Measurements from ENCODE around the gene IQGAP1.

The IQGAP1 gene

GRCh38 chr15:90469723-90470122 is 81.7 kb downstream of the IQGAP1 start:
- no peak overlapping the region for H3K4me3 ChIP-seq
- H3K27me3 ChIP-seq, result no peaks in the 10 kb centered on the region
- H3K4me2 ChIP-seq, result no peak overlapping the region
- peaks cover 0 to 100% (median 7%) of the 10 kb centered on the region in 11 experiments; a peak in 9 of 22 replicates for H4K20me1 ChIP-seq
- H3K36me3 ChIP-seq, result peaks cover 94 to 100% (median 99%) of the 10 kb centered on the region in 11 experiments
- H3K9me3 ChIP-seq (replicated peaks in 1 of 11), result no peaks in the 10 kb centered on the region
- TF ChIP-seq Cebpa-rat (IDR thresholded peaks at IDR 0.05), result no peak
- peak overlapping the region in 1 of 11 experiments; percentile 45; a peak in 1 of 22 replicates for H3K9ac ChIP-seq
- H3K4me1 ChIP-seq, result no peaks in the 10 kb centered on the region
- no peak overlapping the region for H3K27ac ChIP-seq

GRCh38 chr15:90470453-90470852 is 82.4 kb downstream of the IQGAP1 start:
- no peak overlapping the region for H3K27ac ChIP-seq
- no peaks in the 10 kb centered on the region for H3K27me3 ChIP-seq
- no peak overlapping the region for H3K4me2 ChIP-seq
- H3K36me3 ChIP-seq, result peaks cover 94 to 100% (median 99%) of the 10 kb centered on the region in 11 experiments
- no peak for TF ChIP-seq Cebpa-rat (IDR thresholded peaks at IDR 0.05)
- no peaks in the 10 kb centered on the region for H3K9me3 ChIP-seq (replicated peaks in 1 of 11)
- H3K4me1 ChIP-seq, result no peaks in the 10 kb centered on the region
- H4K20me1 ChIP-seq, result peaks cover 0 to 100% (median 5%) of the 10 kb centered on the region in 11 experiments; a peak in 9 of 22 replicates
- no peak overlapping the region for H3K4me3 ChIP-seq
- no peak overlapping the region for H3K9ac ChIP-seq

- Histone ChIP-seq H3K4me3 (no peak overlapping the region), H3K9me3 (replicated peaks in 1 of 11) (no peaks in the 10 kb centered on the region), H3K36me3 (peaks cover 94 to 100% (median 99%) of the 10 kb centered on the region in 11 experiments), H3K27me3 (no peaks in the 10 kb centered on the region), H3K27ac (no peak overlapping the region), H4K20me1 (peaks cover 0 to 100% (median 4%) of the 10 kb centered on the region in 11 experiments; a peak in 9 of 22 replicates), H3K9ac (no peak overlapping the region), H3K4me2 (no peak overlapping the region), H3K4me1 (no peaks in the 10 kb centered on the region)
- TF ChIP-seq Cebpa-rat (IDR thresholded peaks at IDR 0.05), result no peak
These were observed 83.1 kb downstream of the IQGAP1 start for GRCh38 chr15:90471126-90471525.

- Histone ChIP-seq H3K4me2 (no peak overlapping the region), H3K36me3 (peaks cover 94 to 100% (median 99%) of the 10 kb centered on the region in 11 experiments), H3K9me3 (replicated peaks in 1 of 11) (no peaks in the 10 kb centered on the region), H3K9ac (no peak overlapping the region), H4K20me1 (peaks cover 0 to 100% (median 4%) of the 10 kb centered on the region in 11 experiments; a peak in 9 of 22 replicates), H3K27me3 (no peaks in the 10 kb centered on the region), H3K27ac (no peak overlapping the region), H3K4me1 (no peaks in the 10 kb centered on the region), H3K4me3 (no peak overlapping the region)
- TF ChIP-seq Cebpa-rat (IDR thresholded peaks at IDR 0.05), result no peak
These were observed 83.7 kb downstream of the IQGAP1 start for GRCh38 chr15:90471769-90472168.

GRCh38 chr15:90478846-90479481 is 90.9 kb downstream of the IQGAP1 start:
- Histone ChIP-seq H3K36me3 (peaks cover 86 to 100% (median 91%) of the 10 kb centered on the region in 11 experiments), H3K27ac (no peak overlapping the region), H3K4me2 (peak overlapping the region in 8 of 11 experiments; percentile 4 to 56 (median 35); a peak in 12 of 22 replicates), H3K4me1 (peaks cover 31 to 44% (median 40%) of the 10 kb centered on the region in 10 experiments), H4K20me1 (peaks cover 11 to 100% (median 34%) of the 10 kb centered on the region in 11 experiments; a peak in 21 of 22 replicates), H3K9me3 (replicated peaks in 1 of 11) (no peaks in the 10 kb centered on the region), H3K27me3 (no peaks in the 10 kb centered on the region), H3K9ac (peak overlapping the region in 1 of 11 experiments; percentile 16; a peak in 1 of 22 replicates), H3K4me3 (no peak overlapping the region)
- TF ChIP-seq Cebpa-rat (IDR thresholded peaks at IDR 0.05), result no peak

GRCh38 chr15:90479656-90480055 is 91.6 kb downstream of the IQGAP1 start:
- peak overlapping the region in 8 of 11 experiments; percentile 4 to 56 (median 28); a peak in 12 of 22 replicates for H3K4me2 ChIP-seq
- TF ChIP-seq Cebpa-rat (IDR thresholded peaks at IDR 0.05), result no peak
- no peak overlapping the region for H3K27ac ChIP-seq
- H3K4me1 ChIP-seq, result peaks cover 31 to 44% (median 40%) of the 10 kb centered on the region in 10 experiments
- H3K9me3 ChIP-seq (replicated peaks in 1 of 11), result no peaks in the 10 kb centered on the region
- no peak overlapping the region for H3K4me3 ChIP-seq
- peaks cover 86 to 100% (median 91%) of the 10 kb centered on the region in 11 experiments for H3K36me3 ChIP-seq
- H4K20me1 ChIP-seq, result peaks cover 11 to 100% (median 34%) of the 10 kb centered on the region in 11 experiments; a peak in 21 of 22 replicates
- no peaks in the 10 kb centered on the region for H3K27me3 ChIP-seq
- no peak overlapping the region for H3K9ac ChIP-seq

GRCh38 chr15:90481023-90481422 is 93.0 kb downstream of the IQGAP1 start:
- no peaks in the 10 kb centered on the region for H3K27me3 ChIP-seq
- H4K20me1 ChIP-seq, result peaks cover 11 to 100% (median 34%) of the 10 kb centered on the region in 11 experiments; a peak in 21 of 22 replicates
- H3K4me3 ChIP-seq, result no peak overlapping the region
- H3K36me3 ChIP-seq, result peaks cover 86 to 100% (median 91%) of the 10 kb centered on the region in 11 experiments
- H3K27ac ChIP-seq, result peak overlapping the region in 1 of 11 experiments; percentile 10; a peak in 1 of 22 replicates
- H3K4me2 ChIP-seq, result peak overlapping the region; percentile 26 to 69 (median 56); a peak in 19 of 22 replicates
- peaks cover 31 to 44% (median 40%) of the 10 kb centered on the region in 10 experiments for H3K4me1 ChIP-seq
- H3K9ac ChIP-seq, result peak overlapping the region in 6 of 11 experiments; percentile 3 to 30 (median 16); a peak in 5 of 22 replicates
- no peaks in the 10 kb centered on the region for H3K9me3 ChIP-seq (replicated peaks in 1 of 11)
- no peak for TF ChIP-seq Cebpa-rat (IDR thresholded peaks at IDR 0.05)

GRCh38 chr15:90482124-90483011 is 94.3 kb downstream of the IQGAP1 start:
- no peaks in the 10 kb centered on the region for H3K9me3 ChIP-seq (replicated peaks in 1 of 11)
- no peak overlapping the region for H3K4me2 ChIP-seq
- H3K27me3 ChIP-seq, result no peaks in the 10 kb centered on the region
- TF ChIP-seq Cebpa-rat (IDR thresholded peaks at IDR 0.05), result no peak
- H4K20me1 ChIP-seq, result peaks cover 11 to 100% (median 34%) of the 10 kb centered on the region in 11 experiments; a peak in 21 of 22 replicates
- peaks cover 31 to 44% (median 40%) of the 10 kb centered on the region in 10 experiments for H3K4me1 ChIP-seq
- no peak overlapping the region for H3K9ac ChIP-seq
- H3K36me3 ChIP-seq, result peaks cover 86 to 100% (median 91%) of the 10 kb centered on the region in 11 experiments
- H3K27ac ChIP-seq, result no peak overlapping the region
- H3K4me3 ChIP-seq, result no peak overlapping the region

GRCh38 chr15:90483012-90483307 is 94.9 kb downstream of the IQGAP1 start:
- no peak for TF ChIP-seq Cebpa-rat (IDR thresholded peaks at IDR 0.05)
- H3K9me3 ChIP-seq (replicated peaks in 1 of 11), result no peaks in the 10 kb centered on the region
- no peak overlapping the region for H3K4me3 ChIP-seq
- no peak overlapping the region for H3K27ac ChIP-seq
- no peaks in the 10 kb centered on the region for H3K27me3 ChIP-seq
- no peak overlapping the region for H3K9ac ChIP-seq
- peaks cover 86 to 100% (median 91%) of the 10 kb centered on the region in 11 experiments for H3K36me3 ChIP-seq
- H3K4me2 ChIP-seq, result no peak overlapping the region
- H3K4me1 ChIP-seq, result peaks cover 30 to 42% (median 37%) of the 10 kb centered on the region in 10 experiments
- H4K20me1 ChIP-seq, result peaks cover 11 to 100% (median 34%) of the 10 kb centered on the region in 11 experiments; a peak in 21 of 22 replicates

Data from BLaER1 treated with 17β-estradiol and CSF1 and Interleukin-3, amounts not matched to agents 10 nM and 100 nM (cell line).